MM.1S (cell line): ENCODE results near the gene SLC7A8.

Source experiments
- EZH2 ChIP-seq: fragments of 300-600 bp; sonication (generic); optimal IDR thresholded peaks from 2 replicates; pipeline ENCODE3; 2017; ENCODE audit warnings: low read depth, mild to moderate bottlenecking, antibody characterized with exemption, low read length, mixed read lengths
- EZH2phosphoT487 ChIP-seq: fragments of 300-600 bp; sonication (generic); IDR thresholded peaks from 2 replicates; pipeline ENCODE4 v1.6.1; 2018; ENCODE audit warnings: antibody characterized with exemption, low read length
- TF ChIP-seq, protein P1 (sequence below): fragments of 300-600 bp; sonication (generic); IDR thresholded peaks from 2 replicates; pipeline ENCODE4 v1.5.1; 2016; ENCODE audit warnings: antibody characterized with exemption, low read length, mixed read lengths

DNA sequence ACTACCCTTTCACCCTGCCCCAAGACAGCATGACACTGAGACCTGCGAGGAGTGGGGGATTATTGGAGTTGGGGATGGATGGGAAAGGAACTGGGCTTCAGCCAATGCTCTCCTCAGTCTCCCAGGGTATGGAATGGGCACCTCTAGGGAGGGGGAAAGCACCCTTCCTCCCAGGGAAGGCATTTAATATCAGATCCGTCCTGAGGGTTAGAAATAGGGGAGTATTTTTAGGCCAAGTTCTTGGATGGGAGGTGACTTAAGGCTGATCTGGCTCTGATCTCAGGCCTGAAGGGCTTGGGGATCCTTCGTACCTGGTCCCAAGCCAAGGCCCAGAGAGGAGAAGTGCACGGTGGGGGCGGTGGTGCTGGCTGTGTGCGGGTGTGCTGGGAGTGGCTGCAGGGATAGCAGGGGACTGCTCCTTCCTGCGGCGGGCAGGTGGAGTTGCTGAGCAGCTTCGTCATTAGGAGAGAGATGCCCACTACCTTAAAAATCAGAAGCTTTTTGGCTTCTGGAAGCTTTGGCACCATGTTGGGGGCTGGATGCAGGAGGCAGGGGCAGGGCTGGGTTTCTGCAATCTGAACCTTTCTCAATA is 57.4 kb downstream of the SLC7A8 start:
- TF ChIP-seq, protein P1, sequence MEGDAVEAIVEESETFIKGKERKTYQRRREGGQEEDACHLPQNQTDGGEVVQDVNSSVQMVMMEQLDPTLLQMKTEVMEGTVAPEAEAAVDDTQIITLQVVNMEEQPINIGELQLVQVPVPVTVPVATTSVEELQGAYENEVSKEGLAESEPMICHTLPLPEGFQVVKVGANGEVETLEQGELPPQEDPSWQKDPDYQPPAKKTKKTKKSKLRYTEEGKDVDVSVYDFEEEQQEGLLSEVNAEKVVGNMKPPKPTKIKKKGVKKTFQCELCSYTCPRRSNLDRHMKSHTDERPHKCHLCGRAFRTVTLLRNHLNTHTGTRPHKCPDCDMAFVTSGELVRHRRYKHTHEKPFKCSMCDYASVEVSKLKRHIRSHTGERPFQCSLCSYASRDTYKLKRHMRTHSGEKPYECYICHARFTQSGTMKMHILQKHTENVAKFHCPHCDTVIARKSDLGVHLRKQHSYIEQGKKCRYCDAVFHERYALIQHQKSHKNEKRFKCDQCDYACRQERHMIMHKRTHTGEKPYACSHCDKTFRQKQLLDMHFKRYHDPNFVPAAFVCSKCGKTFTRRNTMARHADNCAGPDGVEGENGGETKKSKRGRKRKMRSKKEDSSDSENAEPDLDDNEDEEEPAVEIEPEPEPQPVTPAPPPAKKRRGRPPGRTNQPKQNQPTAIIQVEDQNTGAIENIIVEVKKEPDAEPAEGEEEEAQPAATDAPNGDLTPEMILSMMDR, result no peak
- TF ChIP-seq EZH2 (no peak), EZH2phosphoT487 (no peak)
